Measurements from ENCODE around the gene RNF138.

DNA sequence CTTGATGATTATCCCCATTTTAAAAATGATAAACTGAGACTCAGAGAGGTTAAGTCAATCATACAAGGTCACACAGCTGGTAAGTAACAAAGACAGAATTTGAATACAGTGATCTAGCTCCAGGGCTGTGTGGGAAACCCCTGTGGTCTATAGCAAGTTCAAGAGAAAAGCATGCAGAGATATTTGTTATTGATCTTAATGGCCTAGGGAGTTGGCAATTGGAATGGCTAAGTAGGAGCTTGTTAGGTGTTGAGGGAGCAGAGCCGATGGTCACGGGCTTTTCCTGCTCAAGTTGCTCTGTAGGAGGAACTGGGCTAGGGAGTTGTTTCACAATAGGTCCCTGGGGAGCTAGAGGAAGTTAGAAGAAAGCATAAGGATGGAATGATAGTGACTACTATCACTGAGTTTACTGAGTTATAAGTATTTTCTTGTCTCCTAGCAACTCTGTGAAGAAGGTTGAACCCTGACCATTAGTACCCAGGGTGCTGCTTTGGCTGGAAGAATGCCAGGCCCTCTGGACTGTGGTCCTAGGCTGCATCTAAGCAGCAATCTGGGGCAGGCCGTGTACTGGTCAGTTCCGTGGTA is 43.1 kb upstream of the RNF138 start:
- TF ChIP-seq, protein P1, sequence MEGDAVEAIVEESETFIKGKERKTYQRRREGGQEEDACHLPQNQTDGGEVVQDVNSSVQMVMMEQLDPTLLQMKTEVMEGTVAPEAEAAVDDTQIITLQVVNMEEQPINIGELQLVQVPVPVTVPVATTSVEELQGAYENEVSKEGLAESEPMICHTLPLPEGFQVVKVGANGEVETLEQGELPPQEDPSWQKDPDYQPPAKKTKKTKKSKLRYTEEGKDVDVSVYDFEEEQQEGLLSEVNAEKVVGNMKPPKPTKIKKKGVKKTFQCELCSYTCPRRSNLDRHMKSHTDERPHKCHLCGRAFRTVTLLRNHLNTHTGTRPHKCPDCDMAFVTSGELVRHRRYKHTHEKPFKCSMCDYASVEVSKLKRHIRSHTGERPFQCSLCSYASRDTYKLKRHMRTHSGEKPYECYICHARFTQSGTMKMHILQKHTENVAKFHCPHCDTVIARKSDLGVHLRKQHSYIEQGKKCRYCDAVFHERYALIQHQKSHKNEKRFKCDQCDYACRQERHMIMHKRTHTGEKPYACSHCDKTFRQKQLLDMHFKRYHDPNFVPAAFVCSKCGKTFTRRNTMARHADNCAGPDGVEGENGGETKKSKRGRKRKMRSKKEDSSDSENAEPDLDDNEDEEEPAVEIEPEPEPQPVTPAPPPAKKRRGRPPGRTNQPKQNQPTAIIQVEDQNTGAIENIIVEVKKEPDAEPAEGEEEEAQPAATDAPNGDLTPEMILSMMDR (IDR thresholded peaks at IDR 0.05) = no peak
- TF ChIP-seq POLR2A (IDR thresholded peaks at IDR 0.05) (no peak), POLR2AphosphoS5 (IDR thresholded peaks at IDR 0.05) (no peak), EP300 (IDR thresholded peaks at IDR 0.05) (no peak)
